NCI-H774 (cell line): Measurements from ENCODE around the gene DPM3.
"Not testable (repeated sequence)": the region's sequence is repeated elsewhere in the genome, so short reads cannot be mapped to it uniquely, and the experiment has no call there.

Source experiments
- DNase-seq: peaks from one replicate; lab custom pipeline; 2025; lab: John Stamatoyannopoulos, UW

The DPM3 gene

GRCh38 chr1:155158991-155159390, 18.7 kb upstream of the DPM3 start:
- no peak for DNase-seq

- not testable (repeated sequence) for DNase-seq
Measured at GRCh38 chr1:155155996-155156643, 15.8 kb upstream of the DPM3 start.

DNA sequence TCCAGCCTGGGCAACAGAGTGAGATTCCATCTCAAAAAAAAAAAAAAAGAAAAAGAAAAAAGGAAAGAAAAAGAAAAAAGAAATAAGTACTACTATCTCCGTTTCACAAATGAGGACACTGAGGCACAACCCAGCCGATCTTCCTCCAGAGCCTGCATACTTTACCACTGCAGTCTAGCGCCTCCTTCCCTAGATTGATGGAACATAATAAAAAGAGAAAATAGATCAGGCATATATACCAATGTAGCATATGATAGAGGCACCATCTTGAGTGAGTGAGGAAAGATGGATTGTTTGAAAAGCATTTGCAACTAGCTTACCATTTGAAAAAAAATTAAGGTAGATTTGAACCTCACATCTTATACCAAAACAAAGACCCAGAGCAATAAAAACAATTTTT, 5.2 kb upstream of the DPM3 start:
- no peak for DNase-seq

- no peak for DNase-seq
Measured at GRCh38 chr1:155141749-155142148, 1.4 kb upstream of the DPM3 start.

DNA sequence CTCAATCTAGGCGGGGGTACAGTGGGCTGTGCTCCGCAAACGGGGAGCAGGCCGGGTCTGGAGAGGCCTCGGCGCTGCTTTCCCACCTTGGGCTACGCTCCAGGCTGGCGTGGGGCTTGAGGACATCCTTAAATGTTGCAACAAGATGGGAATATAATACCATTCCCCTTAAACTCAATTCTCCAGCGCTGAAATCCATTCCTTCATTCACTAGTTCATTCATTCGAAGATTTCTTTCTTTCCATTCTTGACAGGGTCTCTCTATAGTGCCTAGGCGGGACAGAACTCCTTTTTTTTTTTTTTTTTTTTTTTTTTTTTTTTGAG, 261 bp upstream of the DPM3 start:
- no peak for DNase-seq

DNA sequence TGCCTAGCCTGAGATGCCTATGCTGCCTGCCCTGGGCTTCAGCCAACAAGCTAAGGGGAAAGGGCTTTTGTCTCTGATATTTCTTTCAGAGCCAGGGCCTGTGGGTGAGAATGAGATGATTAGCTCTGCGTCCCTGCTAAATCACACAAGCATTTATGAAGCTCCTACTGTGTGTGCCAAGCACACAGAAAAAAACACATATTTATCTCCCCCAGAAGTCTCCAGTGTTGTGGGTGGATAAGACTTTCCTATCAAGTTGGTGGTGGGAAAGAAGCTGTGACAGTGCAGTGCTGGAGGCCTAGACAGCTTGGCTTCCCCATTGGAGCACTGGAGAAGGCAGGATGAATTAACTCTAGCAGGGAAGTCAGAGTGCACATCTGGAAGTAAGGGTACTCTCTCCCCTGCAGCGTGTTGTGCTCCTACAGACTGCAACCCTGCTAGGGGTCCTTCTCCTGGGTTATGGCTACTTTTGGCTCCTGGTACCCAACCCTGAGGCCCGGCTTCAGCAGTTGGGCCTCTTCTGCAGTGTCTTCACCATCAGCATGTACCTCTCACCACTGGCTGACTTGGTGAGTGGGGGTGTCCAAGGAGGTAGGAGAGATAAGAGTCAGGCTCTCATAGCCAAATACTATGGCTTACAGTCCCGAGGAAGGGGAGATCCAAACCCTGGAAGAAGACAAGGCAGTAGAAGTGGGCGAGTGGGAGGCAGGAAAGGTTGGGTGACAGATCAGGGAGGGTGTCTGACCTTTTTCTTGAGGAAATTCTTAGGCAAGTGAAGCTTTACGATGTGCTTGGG, 3.0 kb downstream of the DPM3 start:
- no peak for DNase-seq

DNA sequence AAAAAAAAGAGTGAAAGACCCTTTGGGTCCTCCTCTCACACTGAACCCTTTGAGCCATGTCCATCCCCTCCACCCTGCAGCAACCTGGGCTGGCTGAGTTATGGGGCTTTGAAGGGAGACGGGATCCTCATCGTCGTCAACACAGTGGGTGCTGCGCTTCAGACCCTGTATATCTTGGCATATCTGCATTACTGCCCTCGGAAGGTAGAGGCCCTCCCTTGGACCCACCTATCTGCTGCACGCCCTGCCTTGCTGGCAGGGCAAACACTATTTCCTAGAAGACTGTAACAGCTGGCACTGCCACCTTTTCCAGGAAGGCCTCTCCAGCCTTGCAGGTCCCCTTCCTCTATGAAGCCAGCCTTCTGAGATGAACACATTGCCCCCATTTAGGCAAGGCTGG, 3.6 kb downstream of the DPM3 start:
- DNase-seq = no peak

DNA sequence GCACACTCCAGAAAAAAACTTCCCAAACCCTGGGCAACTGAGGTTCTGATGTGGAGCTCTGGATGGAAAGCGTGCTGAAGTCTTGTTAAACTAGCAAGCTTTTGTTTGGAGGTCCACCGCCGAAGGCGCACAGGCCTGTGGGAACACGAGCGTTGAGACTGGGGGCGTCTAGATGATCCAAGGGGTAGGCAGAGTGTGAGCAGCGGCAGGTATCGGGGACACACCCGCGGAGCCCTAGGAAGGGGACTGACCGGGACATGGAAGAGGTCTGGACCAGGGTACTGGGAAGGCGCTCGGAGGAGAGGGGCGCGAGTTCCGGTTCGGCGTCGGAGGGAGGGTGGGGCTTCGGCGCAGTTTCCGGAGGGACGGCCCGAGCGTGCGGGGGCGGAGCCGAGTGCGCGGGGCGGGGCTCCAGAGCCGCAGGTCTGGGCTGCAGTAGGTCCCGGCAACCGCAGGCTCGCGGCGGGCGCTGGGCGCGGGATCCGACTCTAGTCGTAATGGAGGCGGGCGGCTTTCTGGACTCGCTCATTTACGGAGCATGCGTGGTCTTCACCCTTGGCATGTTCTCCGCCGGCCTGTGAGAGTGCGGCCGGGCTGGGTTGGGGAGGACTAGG, 4.8 kb downstream of the DPM3 start, which contains the start of gene SLC50A1:
TSS of gene SLC50A1 (plus strand) at position 438 of the 614 bp plus-strand sequence. CDS start at position 498, 60 bp downstream.
- DNase-seq = peak; percentile 92

GRCh38 chr1:155134880-155135414, 5.4 kb downstream of the DPM3 start:
- peak; percentile 66 for DNase-seq

DNA sequence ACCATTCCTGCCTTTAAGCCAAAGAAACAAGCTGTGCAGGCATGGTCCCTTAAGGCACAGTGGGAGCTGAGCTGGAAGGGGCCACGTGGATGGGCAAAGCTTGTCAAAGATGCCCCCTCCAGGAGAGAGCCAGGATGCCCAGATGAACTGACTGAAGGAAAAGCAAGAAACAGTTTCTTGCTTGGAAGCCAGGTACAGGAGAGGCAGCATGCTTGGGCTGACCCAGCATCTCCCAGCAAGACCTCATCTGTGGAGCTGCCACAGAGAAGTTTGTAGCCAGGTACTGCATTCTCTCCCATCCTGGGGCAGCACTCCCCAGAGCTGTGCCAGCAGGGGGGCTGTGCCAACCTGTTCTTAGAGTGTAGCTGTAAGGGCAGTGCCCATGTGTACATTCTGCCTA, 6.0 kb downstream of the DPM3 start:
- no peak for DNase-seq

- no peak for DNase-seq
Measured at GRCh38 chr1:155133799-155134281, 6.5 kb downstream of the DPM3 start.

DNA sequence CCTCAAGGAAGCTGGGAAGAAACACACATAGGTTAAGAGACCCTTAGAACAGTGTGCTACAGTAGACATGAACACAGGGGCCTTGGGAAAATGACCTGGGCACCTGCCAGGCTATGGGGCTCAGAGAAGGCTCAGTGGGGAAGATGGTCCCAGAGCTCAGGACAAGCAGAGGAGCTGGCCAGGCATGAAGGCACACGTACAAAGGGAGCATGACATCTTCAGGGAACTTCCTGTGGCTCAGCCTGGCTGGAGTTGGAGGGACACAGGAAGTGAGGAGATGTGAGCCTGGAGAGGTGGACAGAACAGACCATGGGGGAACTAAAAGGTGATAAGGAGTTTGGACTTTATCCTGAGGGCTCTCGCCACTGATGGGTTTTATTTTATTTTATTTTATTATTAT, 8.5 kb downstream of the DPM3 start:
- no peak for DNase-seq

DNA sequence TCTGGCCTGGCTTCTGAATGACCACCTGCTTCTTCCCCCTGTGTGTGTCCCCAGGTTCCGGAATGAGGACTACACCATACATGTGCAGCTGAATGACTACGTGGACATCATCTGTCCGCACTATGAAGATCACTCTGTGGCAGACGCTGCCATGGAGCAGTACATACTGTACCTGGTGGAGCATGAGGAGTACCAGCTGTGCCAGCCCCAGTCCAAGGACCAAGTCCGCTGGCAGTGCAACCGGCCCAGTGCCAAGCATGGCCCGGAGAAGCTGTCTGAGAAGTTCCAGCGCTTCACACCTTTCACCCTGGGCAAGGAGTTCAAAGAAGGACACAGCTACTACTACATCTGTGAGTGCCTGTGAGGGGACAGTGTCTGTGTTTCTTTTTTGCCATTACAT, 9.0 kb downstream of the DPM3 start:
- no peak for DNase-seq

DNA sequence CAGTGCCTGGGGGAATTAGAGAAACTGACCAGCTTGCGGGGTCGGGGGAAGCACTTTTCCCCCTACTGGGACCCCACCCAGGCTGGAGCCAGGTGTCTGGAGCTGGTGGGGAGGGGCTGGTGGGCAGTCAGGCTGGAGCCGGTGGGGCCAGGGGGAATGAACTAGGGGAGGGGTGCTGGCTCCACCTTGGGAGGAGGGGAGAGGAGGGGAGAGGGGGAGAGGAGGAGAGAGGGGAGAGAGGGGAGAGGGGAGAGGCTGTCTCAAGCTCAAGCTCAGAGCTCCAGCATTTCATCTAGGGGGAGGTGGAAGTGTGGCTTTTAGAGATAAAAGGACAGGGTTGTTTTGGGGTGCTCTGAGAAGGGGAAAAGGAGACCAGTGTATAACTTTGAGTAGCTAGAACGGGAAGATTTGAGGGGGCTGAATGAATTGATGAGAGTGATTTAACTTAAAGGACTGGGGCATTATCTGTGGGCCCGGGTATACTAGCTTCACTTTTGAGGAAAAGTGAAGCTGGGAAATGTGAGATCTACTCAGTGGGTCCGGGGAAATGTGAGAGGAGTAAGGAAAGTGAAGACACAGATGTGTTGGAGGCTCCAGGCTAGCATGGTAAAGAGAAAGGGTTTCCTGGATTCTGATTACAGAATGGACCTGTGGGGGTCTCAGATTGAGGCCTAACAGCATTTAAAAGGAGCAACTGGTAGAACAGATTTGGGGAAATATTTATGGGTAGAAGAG, 9.9 kb downstream of the DPM3 start:
- no peak for DNase-seq

DNA sequence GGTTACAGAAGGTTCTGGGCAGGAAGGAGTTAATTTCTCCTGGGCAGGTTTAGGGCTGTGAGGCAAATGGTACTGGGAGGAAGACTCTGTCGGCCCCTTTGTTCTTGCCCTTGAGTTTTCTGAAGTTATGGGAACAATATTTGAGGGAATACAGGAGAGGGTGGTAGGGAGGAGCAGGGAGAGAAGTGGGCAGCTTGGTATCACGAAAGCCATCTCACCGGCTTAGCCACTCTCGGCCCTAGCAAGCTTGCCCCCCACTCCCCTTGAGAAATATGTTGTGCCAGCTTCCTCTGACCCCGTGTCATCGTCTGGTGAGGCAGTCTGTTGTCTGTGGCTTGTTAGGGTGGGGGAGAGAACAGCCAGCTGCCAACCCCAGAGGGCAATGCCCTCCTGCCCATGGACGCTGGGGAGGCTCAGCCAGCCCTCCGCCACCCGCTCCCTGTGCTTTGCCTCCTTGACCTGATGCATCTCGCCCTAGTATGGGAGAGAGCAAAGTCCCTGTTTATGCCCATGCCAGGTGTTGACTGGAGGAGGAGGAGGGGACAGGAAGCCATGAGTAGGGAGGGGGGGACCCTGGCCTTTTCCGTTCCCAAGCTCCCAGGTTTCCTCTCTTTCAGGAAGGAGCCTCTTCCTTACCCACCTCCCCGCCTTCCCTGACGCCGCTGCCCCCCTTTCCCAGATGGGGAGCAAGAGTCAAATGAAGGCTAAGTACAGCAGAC, 11.4 kb downstream of the DPM3 start:
- no peak for DNase-seq

- no peak for DNase-seq
Measured at GRCh38 chr1:155127967-155128754, 12.2 kb downstream of the DPM3 start.

DNA sequence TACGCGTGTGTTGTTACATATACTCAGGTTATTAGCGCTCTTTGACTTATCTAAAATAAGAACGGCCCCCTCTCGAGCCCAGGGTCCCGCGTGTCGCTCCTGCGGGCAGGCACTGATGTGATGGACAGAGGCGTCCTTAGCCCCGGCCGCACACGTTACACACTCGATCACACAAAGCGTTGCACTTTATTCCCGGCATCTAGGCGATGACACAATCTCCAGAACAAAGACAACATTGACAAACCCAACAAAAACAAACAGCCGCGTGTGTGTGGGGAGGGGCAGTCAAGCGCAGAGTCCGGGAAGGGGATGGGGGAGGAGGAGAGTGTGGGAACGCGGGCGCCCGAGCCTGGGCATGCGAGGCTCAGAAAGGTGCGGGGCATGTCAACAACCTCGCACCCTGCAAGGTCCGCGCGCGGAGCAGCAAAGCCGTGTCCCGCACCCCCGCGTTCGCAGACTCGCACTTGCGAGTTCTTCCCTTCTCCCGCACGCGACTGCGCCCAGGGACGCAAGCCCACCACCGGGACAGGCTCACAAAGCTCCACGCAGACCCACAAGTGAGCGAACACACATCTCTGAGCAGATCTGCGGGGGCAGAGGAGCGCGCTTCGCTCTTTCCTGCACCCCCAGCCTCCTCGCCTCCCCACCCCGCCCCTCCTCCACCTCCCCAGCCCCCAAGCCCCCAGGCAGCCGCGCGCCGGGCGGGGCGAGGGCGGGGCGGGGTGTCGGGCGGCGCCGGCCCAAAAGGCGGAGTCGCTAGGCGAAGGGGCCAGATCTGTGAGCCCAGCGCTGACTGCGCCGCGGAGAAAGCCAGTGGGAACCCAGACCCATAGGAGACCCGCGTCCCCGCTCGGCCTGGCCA, 13.0 kb downstream of the DPM3 start, which contains the start of gene EFNA1:
TSS of gene EFNA1 (plus strand) at position 772 of the 862 bp plus-strand sequence. CDS start 102 bp downstream, outside the sequence.
- DNase-seq = peak; percentile 52

DNA sequence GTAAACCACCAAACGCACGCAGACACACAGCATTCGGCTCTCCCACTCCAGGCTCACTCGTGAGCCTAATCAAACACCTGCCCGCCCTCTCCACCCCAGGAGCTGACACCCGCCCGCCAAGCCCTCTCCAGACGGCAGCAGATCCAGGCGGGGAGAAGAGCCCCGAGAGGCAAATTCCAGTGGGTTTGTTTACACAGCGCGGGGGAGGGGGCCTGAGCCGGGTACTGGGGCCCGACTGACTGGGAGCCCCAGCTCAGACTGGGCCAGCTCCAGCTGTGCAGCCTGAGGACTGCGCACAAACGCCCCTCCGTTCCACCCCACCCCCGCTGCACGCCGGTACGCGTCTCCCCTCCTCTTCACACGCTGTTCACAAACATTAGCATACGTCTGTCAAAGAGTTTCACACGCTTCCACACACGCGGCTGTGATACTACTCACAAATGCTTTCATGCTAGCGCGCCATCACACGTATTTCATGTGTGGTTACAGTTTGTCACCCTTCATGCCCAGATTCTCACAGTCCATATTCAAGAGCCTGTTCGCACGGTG, 13.7 kb downstream of the DPM3 start:
- DNase-seq = no peak

DNA sequence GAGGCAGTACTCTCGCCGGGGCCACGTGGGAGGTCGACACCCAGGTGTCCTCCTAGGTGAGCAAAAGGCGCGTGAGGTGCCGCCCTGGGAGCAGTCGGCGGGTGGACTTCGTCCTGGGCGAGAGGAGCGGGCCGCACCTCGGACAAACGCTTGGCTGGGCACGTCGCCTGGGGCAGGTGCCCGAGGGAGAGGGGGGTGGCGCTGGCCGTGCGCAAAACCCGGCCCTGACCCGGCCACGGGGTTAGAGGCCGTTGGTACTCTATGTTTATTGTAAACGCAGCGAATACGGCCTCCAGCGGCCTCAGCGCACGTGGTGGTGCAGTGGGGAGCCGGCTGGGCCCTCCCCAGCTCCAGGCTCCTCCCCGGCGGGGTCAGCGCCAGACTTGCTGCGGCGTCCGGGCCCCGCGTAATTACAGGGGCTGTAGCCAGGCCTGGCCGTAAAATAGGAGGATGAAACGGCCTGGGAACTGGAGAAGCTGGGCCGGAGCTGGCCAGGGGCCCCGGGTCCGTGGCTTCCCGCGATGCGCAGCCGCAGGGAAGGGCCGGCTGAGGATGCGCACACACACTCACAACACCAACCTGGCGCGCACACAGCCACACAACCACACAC, 14.3 kb downstream of the DPM3 start:
- no peak for DNase-seq
